Loucy (cell line): ENCODE results near the gene TANGO6.

Source experiments
- EZH2phosphoT487 ChIP-seq: fragments of 200-600 bp; IDR thresholded peaks from 2 replicates; pipeline ENCODE4 v1.6.1; 2018; ENCODE audit warnings: antibody characterized with exemption, mild to moderate bottlenecking, moderate library complexity, borderline replicate concordance
- TF ChIP-seq, protein P1 (sequence below): fragments of 200-600 bp; sonication (generic); conservative IDR thresholded peaks from 2 replicates; pipeline ENCODE4 v1.5.1; 2014; ENCODE audit warnings: mild to moderate bottlenecking, antibody characterized with exemption, low read length

DNA sequence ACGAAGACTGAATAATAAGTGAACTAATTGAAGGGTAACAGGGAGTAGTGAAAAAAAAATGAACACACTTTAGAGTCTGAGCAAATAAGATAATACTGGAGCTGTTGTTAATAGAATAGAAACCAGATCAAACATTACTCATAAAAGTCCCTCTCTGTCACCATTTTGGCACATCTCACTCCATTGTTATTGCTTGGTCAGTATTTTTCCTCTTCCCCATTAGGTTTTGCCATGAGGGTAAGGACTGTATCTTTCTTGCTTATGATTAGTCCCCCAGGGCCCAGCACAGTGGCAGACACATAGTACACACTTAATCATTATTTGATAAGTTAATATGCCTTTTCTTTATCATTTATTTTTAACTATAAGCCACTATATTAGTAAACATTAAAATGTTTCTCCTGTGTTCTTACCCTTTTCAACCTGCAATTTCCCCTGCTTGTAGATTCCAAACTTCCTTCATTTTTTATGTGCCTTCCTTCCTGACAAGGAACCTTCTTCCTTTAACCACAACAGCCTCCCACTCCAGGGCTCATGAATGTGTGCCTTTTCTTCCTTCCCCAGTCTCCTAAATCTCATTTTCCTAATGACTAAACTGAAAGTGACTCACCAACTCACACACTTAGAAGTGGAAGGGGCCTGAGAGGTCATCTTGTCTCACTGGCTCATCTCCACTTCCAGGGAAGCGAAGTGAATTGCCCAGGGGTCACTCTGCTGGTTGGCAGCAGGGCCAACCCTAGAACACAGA is 173.9 kb downstream of the TANGO6 start:
- TF ChIP-seq, protein P1, sequence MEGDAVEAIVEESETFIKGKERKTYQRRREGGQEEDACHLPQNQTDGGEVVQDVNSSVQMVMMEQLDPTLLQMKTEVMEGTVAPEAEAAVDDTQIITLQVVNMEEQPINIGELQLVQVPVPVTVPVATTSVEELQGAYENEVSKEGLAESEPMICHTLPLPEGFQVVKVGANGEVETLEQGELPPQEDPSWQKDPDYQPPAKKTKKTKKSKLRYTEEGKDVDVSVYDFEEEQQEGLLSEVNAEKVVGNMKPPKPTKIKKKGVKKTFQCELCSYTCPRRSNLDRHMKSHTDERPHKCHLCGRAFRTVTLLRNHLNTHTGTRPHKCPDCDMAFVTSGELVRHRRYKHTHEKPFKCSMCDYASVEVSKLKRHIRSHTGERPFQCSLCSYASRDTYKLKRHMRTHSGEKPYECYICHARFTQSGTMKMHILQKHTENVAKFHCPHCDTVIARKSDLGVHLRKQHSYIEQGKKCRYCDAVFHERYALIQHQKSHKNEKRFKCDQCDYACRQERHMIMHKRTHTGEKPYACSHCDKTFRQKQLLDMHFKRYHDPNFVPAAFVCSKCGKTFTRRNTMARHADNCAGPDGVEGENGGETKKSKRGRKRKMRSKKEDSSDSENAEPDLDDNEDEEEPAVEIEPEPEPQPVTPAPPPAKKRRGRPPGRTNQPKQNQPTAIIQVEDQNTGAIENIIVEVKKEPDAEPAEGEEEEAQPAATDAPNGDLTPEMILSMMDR, result no peak
- TF ChIP-seq EZH2phosphoT487, result no peak
